ENCODE data around the gene GDAP1L1.

Gene GDAP1L1

DNA sequence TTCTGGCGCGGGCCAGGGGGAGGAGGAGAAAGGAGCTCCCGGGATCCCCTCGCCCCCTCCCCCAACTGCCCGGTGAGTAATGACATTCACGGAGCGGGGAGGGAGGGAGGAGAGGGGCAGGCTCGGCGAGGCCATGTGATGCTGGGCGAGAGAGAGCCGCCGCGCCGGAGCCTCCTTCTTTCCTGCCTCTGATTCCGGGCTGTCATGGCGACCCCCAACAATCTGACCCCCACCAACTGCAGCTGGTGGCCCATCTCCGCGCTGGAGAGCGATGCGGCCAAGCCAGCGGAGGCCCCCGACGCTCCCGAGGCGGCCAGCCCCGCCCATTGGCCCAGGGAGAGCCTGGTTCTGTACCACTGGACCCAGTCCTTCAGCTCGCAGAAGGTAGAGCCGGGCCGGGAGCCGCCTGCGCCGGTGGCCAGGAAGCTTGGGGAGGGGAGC, at the start of gene GDAP1L1:
Gene GDAP1L1, plus strand, starts transcription at position 178 of the 441 bp plus-strand sequence. Its CDS starts 27 bp downstream, at position 205.
- Mint-ChIP-seq H3K4me1 (ENCODE audit: low read depth) (no peaks in the 10 kb centered on the region), H3K36me3 (ENCODE audit: low read depth) (no peaks in the 10 kb centered on the region), H3K27ac (no peak within 1 kb of the TSS), H3K27me3 (ENCODE audit: low read depth) (peaks cover 29% of the 10 kb centered on the region), H3K4me3 (no peak within 1 kb of the TSS), H3K9me3 (no peaks in the 10 kb centered on the region)
- no peak for DNase-seq (ENCODE audit: low spot score)

DNA sequence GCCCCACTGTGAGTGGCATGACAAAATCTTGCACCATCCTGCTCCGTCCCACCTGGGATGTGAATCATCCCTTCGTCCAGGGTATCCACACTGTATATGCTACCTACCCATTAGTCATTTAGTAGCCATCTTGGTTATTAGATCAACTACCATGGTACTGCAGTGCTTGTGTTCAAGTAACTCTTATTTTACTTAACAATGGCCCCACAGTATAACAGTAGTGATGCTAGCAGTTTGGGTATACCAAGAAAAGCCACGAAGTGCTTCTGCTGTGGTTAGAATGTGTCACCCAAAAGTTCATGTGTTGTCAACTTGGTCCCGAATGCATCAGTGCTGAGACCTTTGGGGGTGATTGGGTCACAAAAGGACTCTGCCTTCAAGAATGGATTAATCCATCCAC, 48.2 kb upstream of the GDAP1L1 start:
- H3K27me3 Mint-ChIP-seq (ENCODE audit: low read depth), result no peaks in the 10 kb centered on the region
- no peaks in the 10 kb centered on the region for H3K9me3 Mint-ChIP-seq
- H3K36me3 Mint-ChIP-seq (ENCODE audit: low read depth), result peaks cover 58% of the 10 kb centered on the region
- peak overlapping the region; percentile 82 for H3K4me3 Mint-ChIP-seq
- H3K4me1 Mint-ChIP-seq (ENCODE audit: low read depth), result peaks cover 30% of the 10 kb centered on the region
- H3K27ac Mint-ChIP-seq, result peak overlapping the region; percentile 91
- peak; percentile 65 for DNase-seq (ENCODE audit: low spot score)

DNA sequence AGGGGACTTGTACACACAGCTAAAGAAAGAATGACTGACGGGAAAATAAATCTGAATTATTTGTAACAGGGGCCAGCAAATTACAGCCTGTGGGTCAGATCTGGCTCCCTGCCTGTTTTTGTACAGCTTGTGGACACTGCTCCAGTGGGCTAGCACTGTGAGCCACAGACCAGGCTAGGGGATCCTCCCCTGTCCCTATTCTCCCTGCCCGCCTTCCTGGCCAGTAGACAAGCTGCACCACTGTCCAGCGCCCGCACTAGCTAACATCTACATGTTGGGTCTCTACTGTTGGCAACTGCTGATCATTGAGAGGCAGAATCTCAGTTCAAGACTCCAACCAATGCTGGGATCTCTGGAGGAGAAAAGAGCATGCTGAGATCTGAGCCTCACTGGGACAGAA, 47.2 kb upstream of the GDAP1L1 start:
- Mint-ChIP-seq H3K27ac (peak overlapping the region; percentile 91), H3K36me3 (ENCODE audit: low read depth) (peaks cover 59% of the 10 kb centered on the region), H3K4me1 (ENCODE audit: low read depth) (peaks cover 32% of the 10 kb centered on the region), H3K9me3 (no peaks in the 10 kb centered on the region), H3K27me3 (ENCODE audit: low read depth) (no peaks in the 10 kb centered on the region), H3K4me3 (peak overlapping the region; percentile 82)
- no peak for DNase-seq (ENCODE audit: low spot score)

DNA sequence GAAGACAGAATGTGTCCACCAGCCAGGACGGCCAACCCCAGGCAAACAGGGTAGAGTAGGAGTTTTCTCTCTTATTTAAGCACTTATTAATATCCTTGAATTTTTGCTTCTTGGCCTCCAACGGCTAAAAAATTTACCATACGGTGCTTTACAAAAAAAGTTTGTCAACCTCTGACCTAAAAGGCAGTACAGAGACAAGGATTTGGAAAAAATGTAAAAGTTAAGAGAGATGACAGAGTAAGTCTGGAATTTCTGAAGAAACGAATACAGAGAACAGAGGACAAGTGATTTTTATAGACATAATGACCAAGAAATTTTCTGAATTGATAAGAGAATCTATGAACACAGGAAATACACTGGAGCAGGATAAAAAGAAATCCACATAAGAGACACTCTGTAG, 46.7 kb upstream of the GDAP1L1 start:
- no peak for DNase-seq (ENCODE audit: low spot score)
- Mint-ChIP-seq H3K36me3 (ENCODE audit: low read depth) (peaks cover 62% of the 10 kb centered on the region), H3K4me1 (ENCODE audit: low read depth) (peaks cover 32% of the 10 kb centered on the region), H3K27ac (no peak overlapping the region), H3K9me3 (no peaks in the 10 kb centered on the region), H3K27me3 (ENCODE audit: low read depth) (no peaks in the 10 kb centered on the region), H3K4me3 (no peak overlapping the region)

DNA sequence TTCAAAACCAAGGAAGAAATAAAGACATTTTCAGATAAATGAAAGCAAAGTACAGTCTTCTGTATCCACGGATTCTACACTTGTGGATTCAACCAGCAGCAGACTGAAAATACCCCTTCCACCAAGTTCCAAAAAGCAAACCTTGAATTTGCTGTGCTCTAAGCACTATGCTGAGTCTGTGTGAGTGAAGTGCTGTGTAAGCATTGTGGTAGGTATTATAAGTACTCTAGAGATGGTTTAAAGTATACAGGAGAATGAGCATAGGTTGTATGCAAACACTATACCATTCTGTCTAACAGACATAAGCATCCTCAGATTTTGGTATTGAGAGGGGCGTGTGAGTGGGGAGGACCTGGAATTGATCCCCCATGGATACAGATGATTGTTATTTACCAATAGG, 46.1 kb upstream of the GDAP1L1 start:
- Mint-ChIP-seq H3K9me3 (no peaks in the 10 kb centered on the region), H3K27me3 (ENCODE audit: low read depth) (no peaks in the 10 kb centered on the region), H3K27ac (no peak overlapping the region), H3K4me1 (ENCODE audit: low read depth) (peaks cover 29% of the 10 kb centered on the region), H3K4me3 (no peak overlapping the region), H3K36me3 (ENCODE audit: low read depth) (peaks cover 63% of the 10 kb centered on the region)
- DNase-seq (ENCODE audit: low spot score), result no peak

DNA sequence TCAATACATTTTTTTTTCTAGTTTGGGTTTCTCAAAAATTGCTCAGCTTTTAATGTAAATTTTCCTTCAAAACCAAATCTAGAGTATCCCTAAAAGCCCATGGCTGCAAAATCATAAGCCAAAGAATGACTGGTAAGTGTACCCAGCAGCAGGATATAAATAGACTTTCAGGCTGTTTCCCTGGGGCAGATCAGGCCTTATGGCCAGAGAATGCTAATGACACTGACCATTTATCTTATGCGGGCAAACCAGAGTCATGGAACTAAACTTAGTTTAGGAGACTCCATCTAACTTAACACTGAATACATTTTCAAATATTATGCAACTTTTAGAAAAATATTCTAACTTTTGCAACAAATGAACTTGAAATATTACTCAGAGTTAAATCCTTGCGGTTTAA, 43.9 kb upstream of the GDAP1L1 start:
- Mint-ChIP-seq H3K9me3 (no peaks in the 10 kb centered on the region), H3K4me1 (ENCODE audit: low read depth) (peaks cover 34% of the 10 kb centered on the region), H3K27ac (no peak overlapping the region), H3K36me3 (ENCODE audit: low read depth) (peaks cover 60% of the 10 kb centered on the region), H3K4me3 (no peak overlapping the region), H3K27me3 (ENCODE audit: low read depth) (no peaks in the 10 kb centered on the region)
- no peak for DNase-seq (ENCODE audit: low spot score)

DNA sequence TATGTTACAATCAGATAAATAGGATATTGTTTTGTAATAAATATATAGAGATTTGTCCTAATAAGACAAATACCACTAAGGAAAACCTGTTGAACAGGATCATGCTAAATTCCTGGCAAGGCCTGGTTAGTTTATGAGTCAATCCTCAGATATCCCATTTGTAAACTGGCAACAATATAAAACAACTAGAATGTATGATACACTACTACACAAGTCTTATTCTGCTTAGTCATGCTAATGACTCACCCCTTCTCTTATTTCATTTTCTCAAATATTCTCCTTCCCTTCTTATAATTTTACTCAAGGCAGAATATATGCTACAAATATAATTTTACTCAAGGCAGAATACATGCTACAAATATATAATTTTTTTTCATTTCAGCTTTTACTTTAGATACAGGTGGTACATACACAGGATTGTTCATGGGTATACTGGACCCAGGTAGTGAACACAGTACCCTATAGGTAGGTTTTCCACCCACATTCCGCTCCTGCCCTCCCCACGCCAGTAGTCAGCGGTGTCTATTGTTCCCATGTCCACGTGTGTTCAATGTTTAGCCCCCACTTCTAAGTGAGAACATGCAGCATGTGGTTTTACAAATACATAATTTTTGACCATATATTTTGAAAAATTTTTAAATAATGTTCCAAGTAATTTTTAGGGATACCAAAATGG, 42.8 kb upstream of the GDAP1L1 start:
- Mint-ChIP-seq H3K36me3 (ENCODE audit: low read depth) (peaks cover 54% of the 10 kb centered on the region), H3K27me3 (ENCODE audit: low read depth) (no peaks in the 10 kb centered on the region), H3K4me1 (ENCODE audit: low read depth) (peaks cover 39% of the 10 kb centered on the region), H3K4me3 (no peak overlapping the region), H3K27ac (no peak overlapping the region), H3K9me3 (no peaks in the 10 kb centered on the region)
- no peak for DNase-seq (ENCODE audit: low spot score)

DNA sequence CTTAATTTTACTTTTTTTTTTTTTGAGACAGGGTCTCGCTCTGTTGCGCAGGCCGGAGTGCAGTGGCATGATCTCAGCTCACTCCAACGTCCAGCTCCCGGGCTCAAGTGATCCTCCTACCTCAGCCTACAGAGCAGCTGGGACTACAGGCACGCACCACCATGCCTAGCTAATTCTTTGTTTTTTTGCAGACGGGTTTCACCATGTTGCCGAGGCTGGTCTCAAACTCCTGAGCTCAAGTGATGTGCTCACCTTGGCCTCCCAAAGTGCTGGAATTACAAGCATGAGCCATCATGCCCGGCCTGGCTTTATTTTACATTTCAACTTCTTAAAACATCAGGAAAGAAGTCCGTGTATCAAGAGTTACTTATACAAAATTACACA, 42.3 kb upstream of the GDAP1L1 start:
- peaks cover 52% of the 10 kb centered on the region for H3K36me3 Mint-ChIP-seq (ENCODE audit: low read depth)
- no peaks in the 10 kb centered on the region for H3K27me3 Mint-ChIP-seq (ENCODE audit: low read depth)
- no peak overlapping the region for H3K4me3 Mint-ChIP-seq
- no peak for DNase-seq (ENCODE audit: low spot score)
- H3K4me1 Mint-ChIP-seq (ENCODE audit: low read depth), result peaks cover 39% of the 10 kb centered on the region
- H3K9me3 Mint-ChIP-seq, result no peaks in the 10 kb centered on the region
- H3K27ac Mint-ChIP-seq, result no peak overlapping the region

DNA sequence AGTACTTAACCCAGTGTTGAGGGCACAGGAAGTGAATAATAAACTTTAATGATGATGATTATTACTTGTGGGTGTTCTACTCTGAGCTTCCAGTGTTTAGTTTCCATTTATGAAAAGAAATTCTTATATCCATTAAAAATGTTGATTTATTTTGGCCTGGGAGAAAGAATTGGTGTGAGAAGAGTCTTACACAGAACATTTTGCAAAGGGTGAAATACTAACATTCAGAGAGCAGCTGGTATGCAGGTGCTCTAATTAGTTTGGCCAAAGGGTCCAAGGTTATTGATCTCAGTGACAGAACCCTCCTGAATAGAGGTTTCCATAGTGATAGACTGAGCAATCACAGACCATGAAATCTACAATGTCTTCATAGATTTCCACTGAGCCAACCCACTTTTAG, 41.0 kb upstream of the GDAP1L1 start:
- Mint-ChIP-seq H3K4me1 (ENCODE audit: low read depth) (peaks cover 35% of the 10 kb centered on the region), H3K9me3 (no peaks in the 10 kb centered on the region), H3K27me3 (ENCODE audit: low read depth) (peaks cover 2% of the 10 kb centered on the region), H3K27ac (peak overlapping the region; percentile 47), H3K36me3 (ENCODE audit: low read depth) (peaks cover 40% of the 10 kb centered on the region), H3K4me3 (no peak overlapping the region)
- DNase-seq (ENCODE audit: low spot score), result no peak

DNA sequence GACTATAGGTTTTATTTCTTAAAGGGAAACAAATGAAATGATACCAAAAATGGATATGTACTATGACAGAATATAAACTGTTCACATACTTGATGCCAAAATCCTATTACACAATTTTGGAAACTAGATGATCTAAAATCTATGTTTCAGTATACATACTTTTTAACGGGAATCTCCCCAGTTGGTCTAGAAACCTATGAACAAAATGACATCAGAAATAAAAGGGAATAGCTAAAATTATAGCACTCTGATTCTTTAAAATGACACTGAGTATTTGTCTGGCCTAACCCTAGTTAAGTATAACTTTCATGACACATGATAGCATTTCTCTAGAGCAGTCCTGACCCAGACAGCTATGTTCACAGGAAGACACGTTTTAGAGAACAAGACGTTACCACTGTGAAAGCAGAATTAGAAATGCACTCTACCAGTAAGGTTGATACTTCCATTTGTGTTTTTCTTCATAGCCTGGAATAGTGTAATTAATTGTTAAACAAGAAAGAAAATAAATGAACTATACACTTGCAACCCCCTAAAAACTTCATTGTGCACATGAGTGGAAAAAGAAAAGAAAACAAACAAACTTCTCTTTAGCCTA, 39.9 kb upstream of the GDAP1L1 start:
- Mint-ChIP-seq H3K9me3 (no peaks in the 10 kb centered on the region), H3K27me3 (ENCODE audit: low read depth) (peaks cover 2% of the 10 kb centered on the region), H3K36me3 (ENCODE audit: low read depth) (peaks cover 30% of the 10 kb centered on the region), H3K27ac (no peak overlapping the region), H3K4me1 (ENCODE audit: low read depth) (peaks cover 45% of the 10 kb centered on the region), H3K4me3 (peak overlapping the region; percentile 21)
- no peak for DNase-seq (ENCODE audit: low spot score)

DNA sequence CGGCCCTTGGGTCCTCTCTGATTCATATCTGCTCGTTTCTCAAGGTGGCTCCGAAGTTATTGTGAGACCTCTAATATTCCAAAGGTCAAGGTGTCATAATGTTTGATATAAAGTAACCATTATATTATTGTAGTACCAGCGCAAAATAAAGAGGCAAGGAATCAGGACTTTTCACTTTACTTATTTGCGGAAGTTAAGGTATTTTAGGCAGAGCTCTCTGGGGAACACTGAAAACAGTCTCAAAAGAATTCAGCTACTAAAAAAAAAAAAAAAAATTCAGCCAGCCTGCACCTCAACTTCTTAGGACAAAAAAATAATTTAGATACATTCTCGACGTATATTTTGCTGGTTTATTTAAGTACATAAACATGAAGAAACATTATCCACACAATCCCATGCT, 38.9 kb upstream of the GDAP1L1 start:
- H3K27ac Mint-ChIP-seq, result no peak overlapping the region
- H3K9me3 Mint-ChIP-seq, result no peaks in the 10 kb centered on the region
- peaks cover 44% of the 10 kb centered on the region for H3K4me1 Mint-ChIP-seq (ENCODE audit: low read depth)
- peak overlapping the region; percentile 99 for H3K4me3 Mint-ChIP-seq
- no peak for DNase-seq (ENCODE audit: low spot score)
- peaks cover 25% of the 10 kb centered on the region for H3K36me3 Mint-ChIP-seq (ENCODE audit: low read depth)
- H3K27me3 Mint-ChIP-seq (ENCODE audit: low read depth), result peaks cover 2% of the 10 kb centered on the region

DNA sequence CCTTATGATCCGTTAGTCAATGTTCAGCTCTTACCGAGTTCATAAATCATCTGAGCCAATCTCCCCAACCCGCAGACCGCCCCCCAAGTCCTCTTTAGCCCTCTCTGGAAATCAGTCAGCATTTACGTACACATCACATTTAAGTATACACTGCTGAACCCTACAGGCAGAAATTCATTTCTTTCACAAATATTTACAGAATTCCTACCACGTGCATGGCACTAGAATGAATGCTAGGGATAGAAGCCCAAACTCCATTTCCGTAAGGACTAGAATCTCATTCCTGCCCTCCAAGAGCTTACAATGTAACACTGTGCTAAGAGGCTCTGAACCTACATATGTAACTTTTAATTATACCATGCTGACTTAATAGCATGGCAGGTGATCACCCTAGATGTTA, 38.3 kb upstream of the GDAP1L1 start:
- H3K27ac Mint-ChIP-seq, result peak overlapping the region; percentile 98
- DNase-seq (ENCODE audit: low spot score), result no peak
- H3K27me3 Mint-ChIP-seq (ENCODE audit: low read depth), result peaks cover 2% of the 10 kb centered on the region
- H3K4me3 Mint-ChIP-seq, result peak overlapping the region; percentile 99
- H3K4me1 Mint-ChIP-seq (ENCODE audit: low read depth), result peaks cover 43% of the 10 kb centered on the region
- no peaks in the 10 kb centered on the region for H3K9me3 Mint-ChIP-seq
- H3K36me3 Mint-ChIP-seq (ENCODE audit: low read depth), result peaks cover 25% of the 10 kb centered on the region

DNA sequence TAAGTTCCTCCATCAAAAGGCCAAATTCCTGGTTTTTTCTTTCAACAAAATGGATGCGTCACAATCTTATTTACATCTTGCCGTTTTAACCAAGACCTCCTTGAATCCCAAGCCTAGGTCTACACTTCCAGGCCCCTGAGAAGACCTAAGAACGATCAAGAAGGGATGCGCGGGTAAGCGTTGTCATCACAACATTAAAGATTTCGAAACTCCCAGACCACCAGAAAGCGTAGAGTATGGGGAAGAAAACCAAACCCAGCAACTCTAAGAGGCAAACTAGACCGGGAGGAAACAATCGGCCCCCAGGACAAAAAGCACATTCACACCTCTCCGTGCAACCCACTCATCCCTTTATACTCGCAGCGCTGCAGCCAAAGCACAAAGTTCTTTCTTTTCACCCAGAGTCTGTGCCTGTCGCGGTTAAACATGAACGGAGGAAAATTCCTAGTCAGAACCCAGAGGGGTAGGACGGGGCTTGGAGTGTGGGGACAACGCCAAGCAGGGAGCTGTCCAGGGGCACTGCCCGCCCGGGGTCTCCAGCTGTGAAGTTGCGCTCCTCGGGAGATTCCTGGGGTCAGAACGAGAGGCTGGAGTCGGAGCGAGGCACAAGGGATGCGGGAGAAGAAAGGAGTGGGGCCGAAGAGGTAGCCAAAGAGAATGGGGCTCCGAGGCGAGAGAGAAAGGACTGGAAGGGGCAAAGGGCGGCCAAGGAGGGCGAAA, 37.3 kb upstream of the GDAP1L1 start:
- Mint-ChIP-seq H3K27ac (peak overlapping the region; percentile 98), H3K4me1 (ENCODE audit: low read depth) (peaks cover 43% of the 10 kb centered on the region), H3K27me3 (ENCODE audit: low read depth) (peaks cover 2% of the 10 kb centered on the region), H3K36me3 (ENCODE audit: low read depth) (peaks cover 24% of the 10 kb centered on the region), H3K9me3 (no peaks in the 10 kb centered on the region), H3K4me3 (peak overlapping the region; percentile 99)
- peak; percentile 17 for DNase-seq (ENCODE audit: low spot score)

DNA sequence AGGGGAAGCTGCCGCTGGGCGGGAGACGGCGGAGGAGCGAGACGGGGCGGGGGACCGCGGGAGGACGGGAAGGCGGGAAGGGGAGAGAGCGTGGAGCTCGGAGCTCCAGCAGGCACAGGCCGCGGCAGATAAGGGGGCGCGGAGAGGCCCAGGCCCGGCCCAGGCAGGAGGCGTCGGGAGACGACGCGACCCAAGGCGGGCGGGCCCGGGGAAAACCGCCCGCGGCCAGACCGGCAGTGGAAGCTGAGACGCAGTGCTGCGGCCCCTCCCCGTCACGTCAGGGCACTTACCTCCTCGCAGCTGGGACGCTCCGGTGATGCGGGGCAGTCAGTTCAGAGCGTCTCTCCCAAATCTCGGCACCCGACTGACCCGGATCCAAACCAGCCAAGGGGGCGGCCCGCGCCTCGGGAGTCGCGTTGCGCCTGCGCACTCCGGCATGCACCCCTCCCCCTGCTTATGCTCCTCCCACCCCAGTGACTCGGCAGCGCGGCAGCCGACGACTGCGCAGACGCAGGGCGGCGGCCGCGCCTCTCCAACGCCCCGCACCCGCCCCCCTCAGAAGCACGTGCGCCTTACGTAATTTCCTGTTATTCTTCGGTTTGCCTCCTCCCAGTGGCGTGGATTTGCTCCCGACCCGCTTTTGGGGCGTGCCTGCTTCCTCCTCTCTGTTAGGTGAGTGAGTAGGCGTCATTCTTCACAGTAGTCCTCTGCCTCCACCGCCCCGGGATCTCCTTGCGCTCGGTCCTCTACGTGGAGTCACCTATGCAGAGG, 36.5 kb upstream of the GDAP1L1 start, which contains the start of gene OSER1:
Gene OSER1, minus strand, starts transcription at position 366 of the 771 bp plus-strand sequence. CDS start 3,814 bp downstream, outside the sequence.
- Mint-ChIP-seq H3K36me3 (ENCODE audit: low read depth) (peaks cover 19% of the 10 kb centered on the region), H3K4me3 (peak within 1 kb of the TSS; percentile 99), H3K27ac (peak within 1 kb of the TSS; percentile 98), H3K4me1 (ENCODE audit: low read depth) (peaks cover 49% of the 10 kb centered on the region), H3K9me3 (no peaks in the 10 kb centered on the region), H3K27me3 (ENCODE audit: low read depth) (peaks cover 2% of the 10 kb centered on the region)
- peak; percentile 96 for DNase-seq (ENCODE audit: low spot score)

Measured in T-helper 2 cell treated with Interferon-gamma antibody and Interleukin-4, amounts not matched to agents 5 μg/mL and 100 μg/mL, for 36 hours (primary cell).